Measurements from ENCODE around the gene DMD.

DNA sequence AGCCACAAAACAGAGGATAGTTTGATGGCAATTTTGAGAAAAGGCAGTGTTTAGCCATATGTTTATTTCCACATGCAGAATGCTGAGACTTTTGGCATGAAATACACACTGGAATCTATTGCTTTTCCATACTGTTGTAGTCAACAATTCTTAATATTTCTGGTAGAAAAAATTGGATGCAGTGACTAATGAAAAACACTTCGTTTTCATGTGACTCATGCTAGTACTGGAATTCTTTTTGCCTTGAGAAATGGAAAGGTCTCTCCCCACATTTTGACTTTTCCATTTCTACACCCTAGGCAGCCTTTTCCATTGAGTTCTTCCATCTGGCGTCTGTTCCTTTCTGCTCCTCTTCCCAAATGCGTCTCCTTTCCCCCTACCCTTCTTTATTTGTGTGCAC lies 1714.3 kb downstream of the DMD start:
- TF ChIP-seq POLR2A (IDR thresholded peaks at IDR 0.05; ENCODE audit: low read depth, low read length) (no peak), POLR2AphosphoS5 (IDR thresholded peaks at IDR 0.05; ENCODE audit: low read depth, low read length) (no peak)
